WTC11 (cell line): ENCODE measurements around the gene TMEM114. TPM values are rescaled to one million over a fixed set of nuclear protein-coding genes. Genes with fewer than 3 reads are reported as not detected.

Experiments used
- ATAC-seq: fragments of 200-7000 bp; cut with Tn5 transposase; 2 replicates; pipeline ENCODE4 v1.10.0; 2021; ENCODE audit warnings: mild to moderate bottlenecking, moderate library complexity
- CTCF ChIA-PET: fragments of 300-600 bp; sonication (Branson Sonifier 250); formaldehyde crosslinking; loops from one replicate; lab custom pipeline; 2021; ENCODE audit warnings: antibody characterized with exemption; lab: Charles Lee
- POLR2A ChIA-PET: fragments of 350-600 bp; sonication (Branson Sonifier 250); formaldehyde crosslinking; loops from one replicate; lab custom pipeline; 2021; ENCODE audit warnings: antibody characterized with exemption; lab: Charles Lee
- DNase-seq: peaks from one replicate; pipeline ENCODE4 v3.0.0; 2021; ENCODE audit warnings: low spot score
- H3K27ac Mint-ChIP-seq: 2 replicates; pipeline ENCODE4 v1.8.0; 2021; ENCODE audit warnings: mixed read lengths
- H3K27me3 Mint-ChIP-seq: 2 replicates; pipeline ENCODE4 v1.8.0; 2021; ENCODE audit warnings: low read depth, mild to moderate bottlenecking, moderate library complexity, mixed read lengths
- H3K36me3 Mint-ChIP-seq: 2 replicates; pipeline ENCODE4 v1.8.0; 2021; ENCODE audit warnings: mixed read lengths
- H3K4me1 Mint-ChIP-seq: 2 replicates; pipeline ENCODE4 v1.8.0; 2022; ENCODE audit warnings: mixed read lengths
- H3K4me3 Mint-ChIP-seq: 2 replicates; pipeline ENCODE4 v1.8.0; 2021; ENCODE audit warnings: mild to moderate bottlenecking, moderate library complexity, mixed read lengths
- H3K9me3 Mint-ChIP-seq: 2 replicates; pipeline ENCODE4 v1.8.0; 2021; ENCODE audit warnings: mixed read lengths
- ATF1 ChIP-seq: sonication (generic); formaldehyde crosslinking; IDR thresholded peaks from 2 replicates; pipeline ENCODE4 v1.8.1; 2023; ENCODE audit warnings: mild to moderate bottlenecking, moderate library complexity, missing genetic modification reagents
- CTCF ChIP-seq: fragments of 200-600 bp; IDR thresholded peaks from 2 replicates; pipeline ENCODE4 v1.8.0; 2022; ENCODE audit warnings: antibody characterized with exemption
- ESRRA ChIP-seq: sonication (generic); formaldehyde crosslinking; IDR thresholded peaks from 2 replicates; pipeline ENCODE4 v1.8.1; 2022; ENCODE audit warnings: mild to moderate bottlenecking, missing genetic modification reagents, borderline replicate concordance
- ETV6 ChIP-seq: sonication (generic); formaldehyde crosslinking; IDR thresholded peaks from 2 replicates; pipeline ENCODE4 v1.8.1; 2022; ENCODE audit warnings: mild to moderate bottlenecking, missing genetic modification reagents
- FOXJ3 ChIP-seq: sonication (generic); formaldehyde crosslinking; IDR thresholded peaks from 2 replicates; pipeline ENCODE4 v1.9.0; 2021; ENCODE audit warnings: missing genetic modification reagents, mild to moderate bottlenecking, borderline replicate concordance
- FOXP1 ChIP-seq: sonication (generic); formaldehyde crosslinking; IDR thresholded peaks from 2 replicates; pipeline ENCODE4 v1.8.0; 2022; ENCODE audit warnings: missing genetic modification reagents, mild to moderate bottlenecking, moderate library complexity, borderline replicate concordance
- GRHL2 ChIP-seq: fragments of 250-450 bp; sonication (Bioruptor Pico); IDR thresholded peaks from 2 replicates; pipeline ENCODE4 v1.8.0; 2022; ENCODE audit warnings: mild to moderate bottlenecking, moderate library complexity; ENCODE audit not compliant: insufficient replicate concordance, severe bottlenecking
- GTF2I ChIP-seq: fragments of 250-450 bp; sonication (Bioruptor Pico); conservative IDR thresholded peaks from 2 replicates; pipeline ENCODE4 v1.4.0; 2021; ENCODE audit warnings: mild to moderate bottlenecking
- IRF2 ChIP-seq: sonication (generic); formaldehyde crosslinking; IDR thresholded peaks from 2 replicates; pipeline ENCODE4 v1.8.0; 2022; ENCODE audit warnings: low read depth, missing genetic modification reagents, borderline replicate concordance
- NFATC4 ChIP-seq: fragments of 250-450 bp; sonication (Bioruptor Pico); IDR thresholded peaks from 2 replicates; pipeline ENCODE4 v1.9.0; 2021; ENCODE audit warnings: mild to moderate bottlenecking
- NFE2L1 ChIP-seq: sonication (generic); formaldehyde crosslinking; IDR thresholded peaks from 2 replicates; pipeline ENCODE4 v1.8.1; 2023; ENCODE audit warnings: missing genetic modification reagents
- NR1H2 ChIP-seq: sonication (generic); formaldehyde crosslinking; IDR thresholded peaks from 2 replicates; pipeline ENCODE4 v1.9.0; 2021; ENCODE audit warnings: mild to moderate bottlenecking, moderate library complexity, missing genetic modification reagents
- NR3C1 ChIP-seq: sonication (generic); formaldehyde crosslinking; conservative IDR thresholded peaks from 2 replicates; pipeline ENCODE4 v1.8.1; 2023; ENCODE audit warnings: low read depth, mild to moderate bottlenecking, missing genetic modification reagents
- PRRX2 ChIP-seq: fragments of 250-450 bp; sonication (Bioruptor Pico); IDR thresholded peaks from 2 replicates; pipeline ENCODE4 v1.8.0; 2021; ENCODE audit warnings: mild to moderate bottlenecking
- TCF7 ChIP-seq: sonication (generic); formaldehyde crosslinking; IDR thresholded peaks from 2 replicates; pipeline ENCODE4 v1.8.0; 2022; ENCODE audit warnings: mild to moderate bottlenecking, low read depth, missing genetic modification reagents, moderate library complexity
- TEAD1 ChIP-seq: sonication (generic); formaldehyde crosslinking; IDR thresholded peaks from 2 replicates; pipeline ENCODE4 v1.8.0; 2022; ENCODE audit warnings: mild to moderate bottlenecking, missing genetic modification reagents
- ZBTB21 ChIP-seq: sonication (generic); formaldehyde crosslinking; IDR thresholded peaks from 2 replicates; pipeline ENCODE4 v1.8.1; 2023; ENCODE audit warnings: mild to moderate bottlenecking, missing genetic modification reagents, borderline replicate concordance
- ZBTB43 ChIP-seq: sonication (generic); formaldehyde crosslinking; IDR thresholded peaks from 2 replicates; pipeline ENCODE4 v1.8.1; 2023; ENCODE audit warnings: mild to moderate bottlenecking, missing genetic modification reagents
- ZMAT4 ChIP-seq: fragments of 250-450 bp; sonication (Bioruptor Pico); IDR thresholded peaks from 2 replicates; pipeline ENCODE4 v1.9.0; 2021; ENCODE audit warnings: mild to moderate bottlenecking
- ZNF219 ChIP-seq: sonication (generic); formaldehyde crosslinking; IDR thresholded peaks from 2 replicates; pipeline ENCODE4 v1.8.0; 2023; ENCODE audit warnings: missing genetic modification reagents, mild to moderate bottlenecking, borderline replicate concordance
- ZNF512 ChIP-seq: sonication (generic); formaldehyde crosslinking; IDR thresholded peaks from 2 replicates; pipeline ENCODE4 v1.8.1; 2022; ENCODE audit warnings: missing genetic modification reagents, borderline replicate concordance
- ZSCAN18 ChIP-seq: fragments of 250-450 bp; sonication (Bioruptor Pico); IDR thresholded peaks from 2 replicates; pipeline ENCODE4 v2.1.2; 2022; ENCODE audit warnings: mild to moderate bottlenecking, moderate library complexity
- total RNA-seq: library from RNA; stranded (reverse); gene quantifications from 3 replicates; pipeline ENCODE4 v1.2.3, GENCODE V29; 2021

TMEM114 gene
- total RNA-seq, 1 experiment from 2014 or later: 0.37 TPM

GRCh38 chr16:8554881-8555280 is 35.4 kb downstream of the TMEM114 start:
- POLR2A ChIA-PET: no interaction called here
- no peak for TF ChIP-seq ETV6 (CRISPR knock-in tag)
- no peak for TF ChIP-seq ZSCAN18
- TF ChIP-seq ATF1 (CRISPR knock-in tag): no peak
- no peak for TF ChIP-seq TEAD1 (CRISPR knock-in tag)
- no peak for TF ChIP-seq ZBTB43
- no peak for TF ChIP-seq IRF2 (CRISPR knock-in tag)
- TF ChIP-seq ZNF512 (CRISPR knock-in tag): no peak
- TF ChIP-seq PRRX2 (CRISPR knock-in tag): no peak
- TF ChIP-seq CTCF: no peak
- no peak for TF ChIP-seq NR3C1 (CRISPR knock-in tag)
- no peak overlapping the region for H3K4me3 Mint-ChIP-seq
- peaks cover 21% of the 10 kb centered on the region for H3K27me3 Mint-ChIP-seq
- DNase-seq: no peak
- no peaks in the 10 kb centered on the region for H3K4me1 Mint-ChIP-seq
- peaks cover 76% of the 10 kb centered on the region for H3K9me3 Mint-ChIP-seq
- no peak for ATAC-seq
- peaks cover 51% of the 10 kb centered on the region for H3K36me3 Mint-ChIP-seq
- CTCF ChIA-PET: no interaction called here
- H3K27ac Mint-ChIP-seq: no peak overlapping the region

- H3K9me3 Mint-ChIP-seq: peaks cover 77% of the 10 kb centered on the region
- CTCF ChIA-PET: no interaction called here
- peaks cover 53% of the 10 kb centered on the region for H3K36me3 Mint-ChIP-seq
- POLR2A ChIA-PET: no interaction called here
- peaks cover 15% of the 10 kb centered on the region for H3K27me3 Mint-ChIP-seq
- no peaks in the 10 kb centered on the region for H3K4me1 Mint-ChIP-seq
- ATAC-seq (no peak), DNase-seq (no peak)
- no peak overlapping the region for H3K4me3 Mint-ChIP-seq
- TF ChIP-seq FOXP1 (CRISPR knock-in tag) (no peak), NR1H2 (CRISPR knock-in tag) (no peak), ESRRA (CRISPR knock-in tag) (no peak), GRHL2 (CRISPR knock-in tag) (no peak), ZMAT4 (CRISPR knock-in tag) (no peak), NFATC4 (CRISPR knock-in tag) (no peak), ATF1 (CRISPR knock-in tag) (no peak), ZNF219 (CRISPR knock-in tag) (no peak), NFE2L1 (CRISPR knock-in tag) (no peak), GTF2I (CRISPR knock-in tag) (no peak), FOXJ3 (no peak), ZBTB21 (CRISPR knock-in tag) (no peak), TCF7 (CRISPR knock-in tag) (no peak)
- TF ChIP-seq, all 79 proteins: peak for 0
- no peak overlapping the region for H3K27ac Mint-ChIP-seq
These were observed 36.3 kb downstream of the TMEM114 start for GRCh38 chr16:8554022-8554421.
